Caco-2 (cell line): ENCODE measurements around the gene GNA14. TPM values are rescaled to one million over a fixed set of nuclear protein-coding genes. Genes with fewer than 3 reads are reported as not detected.

Experiments
- BruUV-seq: library from RNA; stranded (reverse); fragments of 400-500 nt; replicated peaks from 2 replicates; lab custom pipeline; 2021; lab: Mats Ljungman, UMichigan
- CTCF ChIA-PET: fragments of 300-600 bp; sonication (Branson Sonifier 250); formaldehyde crosslinking; loops from one replicate; lab custom pipeline; 2022; ENCODE audit warnings: antibody characterized with exemption; lab: Charles Lee
- POLR2A ChIA-PET: fragments of 300-600 bp; sonication (Branson Sonifier 250); formaldehyde crosslinking; loops from one replicate; lab custom pipeline; 2022; ENCODE audit warnings: antibody characterized with exemption; lab: Charles Lee
- DNase-seq, 2 experiments: peaks; one replicate each; pipeline versions ENCODE4 v3.0.0 to v3.0.0-alpha.2; 2020 to 2022
- H3K27me3 ChIP-seq: replicated peaks from 2 replicates; pipeline ENCODE4 v1.6.0; 2011; ENCODE audit warnings: low read length; ENCODE audit not compliant: control insufficient read depth, insufficient read depth
- H3K36me3 ChIP-seq: 2 replicates; pipeline ENCODE4 v1.5.1; 2011; ENCODE audit warnings: low read length; ENCODE audit not compliant: control insufficient read depth, insufficient read depth
- H3K4me1 ChIP-seq: fragments of 250-450 bp; sonication (Bioruptor Pico); 2 replicates; pipeline ENCODE4 v1.5.1; 2020; ENCODE audit warnings: mild to moderate bottlenecking
- H3K4me3 ChIP-seq: 2 replicates; pipeline ENCODE4 v1.5.1; 2011; ENCODE audit warnings: low read depth, mild to moderate bottlenecking, control low read depth, low read length
- H3K9me3 ChIP-seq: fragments of 250-450 bp; sonication (Bioruptor Pico); 2 replicates; pipeline ENCODE4 v1.5.1; 2020; ENCODE audit warnings: mild to moderate bottlenecking, moderate library complexity
- H3K27ac Mint-ChIP-seq: one replicate; pipeline ENCODE4 v1.8.0; 2022; ENCODE audit warnings: mixed read lengths; ENCODE audit not compliant: unreplicated experiment
- H3K27me3 Mint-ChIP-seq: one replicate; pipeline ENCODE4 v1.8.0; 2022; ENCODE audit warnings: mixed read lengths; ENCODE audit not compliant: insufficient read depth, unreplicated experiment
- H3K36me3 Mint-ChIP-seq: one replicate; pipeline ENCODE4 v1.8.0; 2022; ENCODE audit warnings: mild to moderate bottlenecking, mixed read lengths; ENCODE audit not compliant: insufficient read depth, unreplicated experiment
- H3K4me1 Mint-ChIP-seq: one replicate; pipeline ENCODE4 v1.8.0; 2022; ENCODE audit warnings: low read depth, mixed read lengths; ENCODE audit not compliant: unreplicated experiment
- H3K4me3 Mint-ChIP-seq: one replicate; pipeline ENCODE4 v1.8.0; 2022; ENCODE audit warnings: mild to moderate bottlenecking, moderate library complexity, mixed read lengths; ENCODE audit not compliant: unreplicated experiment
- H3K9me3 Mint-ChIP-seq: one replicate; pipeline ENCODE4 v1.8.0; 2022; ENCODE audit warnings: mixed read lengths; ENCODE audit not compliant: unreplicated experiment
- CTCF ChIP-seq, 2 experiments: fragments of 200-600 bp in 1 of 2; IDR thresholded peaks; 1 replicate in 1 of 2; 2 replicates in 1 of 2; pipeline versions ENCODE4 v1.5.1 to v1.8.0; 2011 to 2022; ENCODE audit warnings: antibody characterized with exemption in 1 of 2, control low read depth in 1 of 2, inconsistent platforms in 1 of 2, low read depth in 1 of 2, low read length in 1 of 2, mild to moderate bottlenecking in 1 of 2, moderate library complexity in 1 of 2; ENCODE audit not compliant: insufficient read depth in 1 of 2, severe bottlenecking in 1 of 2, unreplicated experiment in 1 of 2
- intact Hi-C: fragments of 100-400 bp; cut with micrococcal nuclease; formaldehyde crosslinking; loops from one replicate; pipeline ENCODE4 v1.10.0; 2022; ENCODE audit not compliant: unreplicated experiment
- total RNA-seq: library from RNA; stranded (reverse); gene quantifications from 2 replicates; pipeline ENCODE4 v1.2.3, GENCODE V29; 2022

The GNA14 gene
- total RNA-seq, 1 experiment from 2014 or later = not detected

GRCh38 chr9:77450085-77450475 is 198.0 kb downstream of the GNA14 start:
- no peaks in the 10 kb centered on the region for H3K4me1 ChIP-seq
- intact Hi-C loops = loop anchor here (10.0 kb wide), 1 partner anchor 195 kb away; the partner anchor contains the start of gene GNA14
- BruUV-seq = no TSS peak
- no peak overlapping the region for H3K4me3 ChIP-seq
- ChIA-PET CTCF (interaction anchor here (1.0 kb wide), 1 partner anchor 16 kb away, joined by 5 read pairs; no protein-coding TSS in a partner anchor), POLR2A (no interaction called here)
- TF ChIP-seq CTCF (IDR thresholded peaks at IDR 0.05; ENCODE audit: insufficient read depth in 1 of 2, low read depth in 1 of 2, low read length in 1 of 2, severe bottlenecking in 1 of 2, unreplicated experiment in 1 of 2) = no peak
- Mint-ChIP-seq H3K9me3 (no peaks in the 10 kb centered on the region), H3K4me3 (no peak overlapping the region), H3K4me1 (no peaks in the 10 kb centered on the region), H3K27ac (no peak overlapping the region), H3K27me3 (no peaks in the 10 kb centered on the region), H3K36me3 (no peaks in the 10 kb centered on the region)
- no peak for DNase-seq
- H3K9me3 ChIP-seq = no peaks in the 10 kb centered on the region
- H3K36me3 ChIP-seq = no peaks in the 10 kb centered on the region
- no peaks in the 10 kb centered on the region for H3K27me3 ChIP-seq

GRCh38 chr9:77449240-77450084 is 198.7 kb downstream of the GNA14 start:
- Histone ChIP-seq H3K4me1 (no peaks in the 10 kb centered on the region), H3K4me3 (no peak overlapping the region), H3K36me3 (no peaks in the 10 kb centered on the region), H3K9me3 (no peaks in the 10 kb centered on the region), H3K27me3 (no peaks in the 10 kb centered on the region)
- ChIA-PET POLR2A (no interaction called here), CTCF (interaction anchor here (1.0 kb wide), 1 partner anchor 16 kb away, joined by 5 read pairs; no protein-coding TSS in a partner anchor)
- Mint-ChIP-seq H3K4me1 (no peaks in the 10 kb centered on the region), H3K27ac (no peak overlapping the region), H3K27me3 (no peaks in the 10 kb centered on the region), H3K36me3 (no peaks in the 10 kb centered on the region), H3K9me3 (no peaks in the 10 kb centered on the region), H3K4me3 (no peak overlapping the region)
- intact Hi-C loops = loop anchor here (10.0 kb wide), 1 partner anchor 195 kb away; the partner anchor contains the start of gene GNA14
- BruUV-seq = no TSS peak
- TF ChIP-seq CTCF (IDR thresholded peaks at IDR 0.05; ENCODE audit: insufficient read depth in 1 of 2, low read depth in 1 of 2, low read length in 1 of 2, severe bottlenecking in 1 of 2, unreplicated experiment in 1 of 2) = no peak
- no peak for DNase-seq

- no peaks in the 10 kb centered on the region for H3K27me3 ChIP-seq
- intact Hi-C loops = no loop called here
- H3K27ac Mint-ChIP-seq = no peak overlapping the region
- no TSS peak for BruUV-seq
- no peaks in the 10 kb centered on the region for H3K36me3 Mint-ChIP-seq
- no peak overlapping the region for H3K4me3 Mint-ChIP-seq
- CTCF ChIA-PET = no interaction called here
- peak in 1 of 2 experiments; percentile 27 for DNase-seq
- no peaks in the 10 kb centered on the region for H3K4me1 ChIP-seq
- TF ChIP-seq CTCF (IDR thresholded peaks at IDR 0.05; ENCODE audit: insufficient read depth in 1 of 2, low read depth in 1 of 2, low read length in 1 of 2, severe bottlenecking in 1 of 2, unreplicated experiment in 1 of 2) = no peak
- H3K36me3 ChIP-seq = no peaks in the 10 kb centered on the region
- no peaks in the 10 kb centered on the region for H3K9me3 ChIP-seq
- no peaks in the 10 kb centered on the region for H3K27me3 Mint-ChIP-seq
- POLR2A ChIA-PET = no interaction called here
- H3K4me1 Mint-ChIP-seq = no peaks in the 10 kb centered on the region
- no peaks in the 10 kb centered on the region for H3K9me3 Mint-ChIP-seq
- H3K4me3 ChIP-seq = no peak overlapping the region
Measured at GRCh38 chr9:77447646-77448045, 200.5 kb downstream of the GNA14 start.
